KMS-11 (cell line): Measurements from ENCODE around the gene LDAF1.
"Not testable (repeated sequence)": the region's sequence is repeated elsewhere in the genome, so short reads cannot be mapped to it uniquely, and the experiment has no call there.

ENCODE experiments used
- H2AFZ ChIP-seq: fragments of 200-600 bp; sonication (generic); 2 replicates; pipeline ENCODE4 v1.6.1; 2016; ENCODE audit warnings: antibody characterized with exemption, mixed run types, low read depth
- H3K27ac ChIP-seq: fragments of 200-600 bp; sonication (generic); 2 replicates; pipeline ENCODE4 v1.6.1; 2016; ENCODE audit warnings: mild to moderate bottlenecking, mixed run types
- H3K27me3 ChIP-seq: fragments of 200-600 bp; sonication (generic); 2 replicates; pipeline ENCODE4 v1.6.1; 2017; ENCODE audit warnings: mild to moderate bottlenecking, low read depth, mixed run types, moderate library complexity; ENCODE audit not compliant: insufficient read depth
- H3K36me3 ChIP-seq: fragments of 200-600 bp; sonication (generic); 2 replicates; pipeline ENCODE4 v1.6.1; 2017; ENCODE audit warnings: mild to moderate bottlenecking, mixed run types; ENCODE audit not compliant: insufficient read depth
- H3K4me1 ChIP-seq: fragments of 200-600 bp; sonication (generic); 2 replicates; pipeline ENCODE4 v1.6.1; 2016; ENCODE audit warnings: mild to moderate bottlenecking, low read depth, mixed run types; ENCODE audit not compliant: poor library complexity, severe bottlenecking
- H3K4me2 ChIP-seq: fragments of 200-600 bp; sonication (generic); 2 replicates; pipeline ENCODE4 v1.7.0; 2016; ENCODE audit warnings: mild to moderate bottlenecking, mixed run types
- H3K4me3 ChIP-seq: fragments of 200-600 bp; sonication (generic); IDR thresholded peaks from 2 replicates; pipeline ENCODE4 v1.6.1; 2017; ENCODE audit warnings: low read depth, low read length, mixed read lengths; ENCODE audit not compliant: insufficient read depth
- H3K79me2 ChIP-seq: fragments of 200-600 bp; sonication (generic); 2 replicates; pipeline ENCODE4 v1.6.1; 2016; ENCODE audit warnings: low read depth, mixed run types; ENCODE audit not compliant: insufficient read depth
- H3K9ac ChIP-seq: fragments of 200-600 bp; sonication (generic); 2 replicates; pipeline ENCODE4 v1.6.1; 2016; ENCODE audit warnings: mild to moderate bottlenecking, mixed run types
- H4K20me1 ChIP-seq: fragments of 200-600 bp; sonication (generic); 2 replicates; pipeline ENCODE4 v1.6.1; 2016; ENCODE audit warnings: mild to moderate bottlenecking, mixed run types; ENCODE audit not compliant: insufficient read depth
- CTCF ChIP-seq: fragments of 200-600 bp; sonication (generic); conservative IDR thresholded peaks from 2 replicates; pipeline ENCODE4 v1.6.1; 2017; ENCODE audit warnings: low read depth, mild to moderate bottlenecking, antibody characterized with exemption, low read length, moderate library complexity, mixed read lengths

The LDAF1 gene

GRCh38 chr16:21166561-21166961 is 8.1 kb downstream of the LDAF1 start:
- H3K27me3 ChIP-seq, result no peaks in the 10 kb centered on the region
- H3K79me2 ChIP-seq, result no peaks in the 10 kb centered on the region
- no peak overlapping the region for H3K4me3 ChIP-seq
- no peak overlapping the region for H3K27ac ChIP-seq
- no peaks in the 10 kb centered on the region for H3K4me1 ChIP-seq
- no peak for TF ChIP-seq CTCF
- no peak overlapping the region for H3K4me2 ChIP-seq
- H3K9ac ChIP-seq, result no peak overlapping the region
- no peaks in the 10 kb centered on the region for H3K36me3 ChIP-seq
- H4K20me1 ChIP-seq, result no peaks in the 10 kb centered on the region
- no peak overlapping the region for H2AFZ ChIP-seq

GRCh38 chr16:21167360-21167759 is 8.9 kb downstream of the LDAF1 start:
- Histone ChIP-seq H3K9ac (no peak overlapping the region), H3K4me3 (no peak overlapping the region), H3K27ac (no peak overlapping the region), H2AFZ (no peak overlapping the region), H3K4me1 (no peaks in the 10 kb centered on the region), H4K20me1 (no peaks in the 10 kb centered on the region), H3K4me2 (no peak overlapping the region), H3K79me2 (no peaks in the 10 kb centered on the region), H3K36me3 (no peaks in the 10 kb centered on the region), H3K27me3 (no peaks in the 10 kb centered on the region)
- TF ChIP-seq CTCF, result no peak

GRCh38 chr16:21167929-21168602 is 9.6 kb downstream of the LDAF1 start:
- no peak for TF ChIP-seq CTCF
- Histone ChIP-seq H3K27me3 (no peaks in the 10 kb centered on the region), H3K4me2 (no peak overlapping the region), H3K36me3 (no peaks in the 10 kb centered on the region), H3K79me2 (no peaks in the 10 kb centered on the region), H3K4me1 (no peaks in the 10 kb centered on the region), H3K4me3 (no peak overlapping the region), H4K20me1 (no peaks in the 10 kb centered on the region), H3K27ac (no peak overlapping the region), H3K9ac (no peak overlapping the region), H2AFZ (no peak overlapping the region)

- H3K4me3 ChIP-seq, result no peak overlapping the region
- no peak overlapping the region for H3K9ac ChIP-seq
- H3K4me2 ChIP-seq, result no peak overlapping the region
- H3K36me3 ChIP-seq, result no peaks in the 10 kb centered on the region
- H3K27me3 ChIP-seq, result no peaks in the 10 kb centered on the region
- H3K4me1 ChIP-seq, result no peaks in the 10 kb centered on the region
- H3K79me2 ChIP-seq, result no peaks in the 10 kb centered on the region
- H4K20me1 ChIP-seq, result no peaks in the 10 kb centered on the region
- no peak for TF ChIP-seq CTCF
- H3K27ac ChIP-seq, result no peak overlapping the region
- H2AFZ ChIP-seq, result no peak overlapping the region
Observed at GRCh38 chr16:21169249-21169981, 10.9 kb downstream of the LDAF1 start.

- H3K79me2 ChIP-seq, H3K36me3 ChIP-seq, H2AFZ ChIP-seq, H3K4me2 ChIP-seq, H3K4me1 ChIP-seq, H3K9ac ChIP-seq, H3K27me3 ChIP-seq, H3K4me3 ChIP-seq, H4K20me1 ChIP-seq, H3K27ac ChIP-seq: not testable (repeated sequence)
Observed at GRCh38 chr16:21170116-21170515, 11.6 kb downstream of the LDAF1 start.
